Activated CD8-positive, alpha-beta memory T cell treated with anti-CD3 and anti-CD28 coated beads, Interleukin-2, amount 50 U/mL, for 48 hours (primary cell): Measurements from ENCODE around the gene PROSER3.
"Not testable (repeated sequence)": the region's sequence is repeated elsewhere in the genome, so short reads cannot be mapped to it uniquely, and the experiment has no call there.

Experiments
- DNase-seq: peaks from one replicate; pipeline ENCODE4 v3.0.0-alpha.2; 2020

Gene PROSER3

GRCh38 chr19:35722897-35723296 lies 35.1 kb upstream of the PROSER3 start:
- no peak for DNase-seq

- no peak for DNase-seq
Observed at GRCh38 chr19:35723671-35724070, 34.3 kb upstream of the PROSER3 start.

GRCh38 chr19:35724132-35724531 lies 33.8 kb upstream of the PROSER3 start:
- DNase-seq: not testable (repeated sequence)

- DNase-seq: no peak
Observed at GRCh38 chr19:35724560-35724959, 33.4 kb upstream of the PROSER3 start.

DNA sequence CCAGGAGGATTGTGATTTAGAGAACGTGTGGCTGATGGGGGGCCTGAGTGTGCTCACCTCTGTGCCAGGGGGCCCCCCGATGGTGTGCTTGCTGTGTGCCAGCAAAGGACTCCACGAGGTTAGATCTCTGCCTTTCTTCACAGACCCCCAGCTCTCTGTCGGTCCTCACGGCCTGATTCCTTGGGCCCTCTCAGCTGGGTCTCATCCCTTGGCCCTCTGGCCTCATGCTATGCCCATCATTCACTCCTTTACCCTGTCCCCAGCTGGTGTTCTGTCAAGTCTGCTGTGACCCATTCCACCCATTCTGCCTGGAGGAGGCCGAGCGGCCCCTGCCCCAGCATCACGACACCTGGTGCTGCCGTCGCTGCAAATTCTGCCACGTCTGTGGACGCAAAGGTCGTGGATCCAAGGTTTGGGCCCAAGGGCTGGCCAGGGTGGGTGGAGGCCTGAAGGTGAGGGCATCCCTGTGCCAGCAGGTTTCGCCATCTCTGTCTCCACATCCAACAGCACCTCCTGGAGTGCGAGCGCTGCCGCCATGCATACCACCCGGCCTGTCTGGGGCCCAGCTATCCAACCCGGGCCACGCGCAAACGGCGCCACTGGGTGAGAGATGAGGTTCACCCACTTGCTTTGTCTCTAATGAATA lies 32.6 kb upstream of the PROSER3 start:
- no peak for DNase-seq

GRCh38 chr19:35727053-35727955 lies 30.7 kb upstream of the PROSER3 start:
- no peak for DNase-seq

GRCh38 chr19:35727956-35728706 lies 29.8 kb upstream of the PROSER3 start:
- no peak for DNase-seq

DNA sequence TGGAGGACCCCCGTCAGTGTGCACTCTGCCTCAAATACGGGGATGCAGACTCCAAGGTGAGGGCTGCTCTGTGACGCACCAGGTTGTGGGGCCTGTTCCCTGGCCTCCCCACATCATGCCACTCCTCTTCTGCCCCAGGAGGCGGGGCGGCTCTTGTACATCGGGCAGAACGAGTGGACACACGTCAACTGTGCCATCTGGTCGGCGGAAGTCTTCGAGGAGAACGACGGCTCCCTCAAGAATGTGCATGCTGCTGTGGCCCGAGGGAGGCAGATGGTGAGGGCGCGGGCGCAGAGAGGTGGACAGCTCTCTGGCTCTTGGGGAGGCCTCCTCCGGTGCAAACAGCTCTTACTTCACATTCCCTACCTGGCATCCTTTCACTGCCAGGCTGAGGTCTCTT lies 29.0 kb upstream of the PROSER3 start:
- no peak for DNase-seq

DNA sequence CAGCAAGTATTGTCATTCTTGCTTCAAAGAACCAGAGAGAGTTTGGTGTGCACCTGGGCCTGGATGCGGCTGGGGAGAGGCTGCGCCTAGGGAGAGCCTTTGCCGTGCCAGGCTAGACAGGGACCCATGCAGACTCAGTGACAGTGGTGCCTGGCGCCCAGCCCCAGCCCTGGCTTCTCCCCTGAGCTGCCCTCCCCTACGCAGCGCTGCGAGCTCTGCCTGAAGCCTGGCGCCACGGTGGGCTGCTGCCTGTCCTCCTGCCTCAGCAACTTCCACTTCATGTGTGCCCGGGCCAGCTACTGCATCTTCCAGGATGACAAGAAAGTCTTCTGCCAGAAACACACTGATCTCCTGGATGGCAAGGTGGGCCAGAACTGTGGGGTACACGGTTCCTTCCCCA lies 28.2 kb upstream of the PROSER3 start:
- no peak for DNase-seq

DNA sequence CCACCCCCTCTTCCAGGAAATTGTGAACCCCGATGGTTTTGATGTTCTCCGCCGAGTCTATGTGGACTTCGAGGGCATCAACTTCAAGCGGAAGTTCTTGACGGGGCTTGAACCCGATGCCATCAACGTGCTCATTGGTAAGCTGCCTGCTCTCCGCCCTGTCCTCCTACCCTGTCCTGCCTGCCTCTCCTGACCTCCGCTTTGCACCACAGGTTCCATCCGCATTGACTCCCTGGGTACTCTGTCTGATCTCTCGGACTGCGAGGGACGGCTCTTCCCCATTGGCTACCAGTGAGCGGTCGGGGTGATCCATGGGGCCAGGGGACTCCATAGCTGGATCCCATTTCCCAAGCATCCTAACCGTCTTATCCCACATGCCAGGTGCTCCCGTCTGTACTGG lies 27.6 kb upstream of the PROSER3 start:
- DNase-seq: no peak

DNA sequence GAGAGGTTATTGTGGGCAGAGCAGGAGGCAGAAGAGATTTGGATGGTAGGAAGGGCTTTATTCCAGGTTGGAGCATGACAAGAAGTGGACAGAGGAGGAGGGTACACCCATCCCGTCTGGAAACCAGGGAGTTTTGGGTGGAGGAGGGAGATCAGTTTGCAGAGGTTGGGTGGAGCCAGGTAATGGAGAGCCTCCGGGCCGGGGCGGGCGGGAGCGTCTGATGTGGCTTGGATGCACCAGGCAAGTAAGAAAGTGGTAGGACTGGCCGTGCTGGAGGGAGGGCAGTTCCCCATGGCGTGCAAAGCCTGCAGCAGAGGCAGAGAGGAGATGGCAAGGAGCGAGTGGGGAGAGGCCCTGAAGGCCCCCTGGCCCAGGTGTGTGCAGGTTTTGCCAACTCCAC lies 26.6 kb upstream of the PROSER3 start:
- DNase-seq: no peak

DNA sequence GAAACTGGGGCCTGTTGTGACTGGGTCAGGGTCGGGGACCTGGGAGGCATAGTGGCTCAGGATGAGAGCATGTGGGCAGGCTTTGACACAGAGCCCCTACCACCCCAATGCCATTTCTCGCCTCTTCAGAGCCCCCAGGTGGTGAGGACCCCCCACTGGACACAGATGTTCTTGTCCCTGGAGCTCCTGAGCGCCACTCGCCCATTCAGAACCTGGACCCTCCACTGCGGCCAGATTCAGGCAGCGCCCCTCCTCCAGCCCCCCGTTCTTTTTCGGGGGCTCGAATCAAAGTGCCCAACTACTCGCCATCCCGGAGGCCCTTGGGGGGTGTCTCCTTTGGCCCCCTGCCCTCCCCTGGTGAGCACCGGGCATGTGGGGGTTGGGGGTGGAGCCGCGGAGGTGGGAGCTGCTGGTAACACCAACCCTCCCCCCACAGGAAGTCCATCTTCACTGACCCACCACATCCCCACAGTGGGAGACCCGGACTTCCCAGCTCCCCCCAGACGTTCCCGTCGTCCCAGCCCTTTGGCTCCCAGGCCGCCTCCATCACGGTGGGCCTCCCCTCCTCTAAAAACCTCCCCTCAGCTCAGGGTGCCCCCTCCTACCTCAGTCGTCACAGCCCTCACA lies 26.1 kb upstream of the PROSER3 start:
- DNase-seq: no peak

- DNase-seq: no peak
Observed at GRCh38 chr19:35732540-35733179, 25.3 kb upstream of the PROSER3 start.

DNA sequence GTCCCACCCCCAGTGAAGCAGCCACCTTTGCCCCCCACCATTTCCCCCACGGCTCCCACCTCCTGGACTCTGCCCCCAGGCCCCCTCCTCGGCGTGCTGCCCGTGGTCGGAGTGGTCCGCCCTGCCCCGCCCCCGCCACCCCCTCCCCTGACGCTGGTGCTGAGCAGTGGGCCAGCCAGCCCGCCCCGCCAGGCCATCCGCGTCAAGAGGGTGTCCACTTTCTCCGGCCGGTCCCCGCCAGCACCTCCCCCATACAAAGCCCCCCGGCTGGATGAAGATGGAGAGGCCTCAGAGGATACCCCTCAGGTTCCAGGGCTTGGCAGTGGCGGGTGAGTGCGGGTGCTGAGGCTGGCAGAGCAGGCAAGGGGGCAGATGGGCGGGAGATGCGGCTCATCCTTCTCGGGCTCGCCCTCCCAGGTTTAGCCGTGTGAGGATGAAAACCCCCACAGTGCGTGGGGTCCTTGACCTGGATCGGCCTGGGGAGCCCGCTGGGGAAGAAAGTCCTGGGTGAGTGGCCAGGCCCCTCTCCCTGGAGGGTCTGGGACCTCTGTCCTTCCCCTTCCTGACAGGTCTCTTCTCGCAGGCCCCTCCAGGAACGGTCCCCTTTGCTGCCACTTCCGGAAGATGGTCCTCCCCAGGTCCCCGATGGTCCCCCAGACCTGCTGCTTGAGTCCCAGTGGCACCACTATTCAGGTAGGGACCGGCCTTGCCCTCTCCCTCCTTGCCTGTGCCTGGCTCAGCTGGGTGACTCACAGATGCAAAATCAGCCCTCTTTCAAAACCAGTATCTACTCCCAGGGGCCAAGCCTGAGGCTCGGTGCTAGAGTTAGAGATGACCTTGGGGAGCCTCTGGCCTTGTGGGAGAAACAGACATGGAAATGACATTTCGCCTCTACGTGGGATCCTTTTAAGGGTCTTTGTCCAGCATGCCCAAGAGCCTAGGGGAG lies 24.5 kb upstream of the PROSER3 start:
- no peak for DNase-seq

DNA sequence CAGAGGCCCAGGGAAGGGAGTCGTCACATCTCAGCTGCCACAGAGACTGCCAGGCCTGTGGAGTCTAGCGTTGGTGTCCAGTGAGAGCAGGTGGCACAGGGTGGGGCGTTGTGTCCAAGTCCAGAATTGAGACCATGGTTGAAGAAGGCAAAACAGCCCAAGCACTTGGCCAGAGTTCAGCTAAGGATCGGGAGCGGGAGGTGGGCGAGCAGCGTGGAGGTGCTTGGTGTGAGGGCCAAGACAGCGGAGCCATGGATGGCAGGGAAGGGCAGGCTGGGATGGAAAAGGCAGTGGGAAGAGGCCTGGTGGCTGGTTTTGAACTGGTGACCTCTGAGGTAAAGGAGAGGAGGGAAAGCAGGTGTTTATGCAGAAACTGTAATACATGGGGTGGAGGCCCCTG lies 23.7 kb upstream of the PROSER3 start:
- no peak for DNase-seq

- DNase-seq: no peak
Observed at GRCh38 chr19:35734889-35735288, 23.1 kb upstream of the PROSER3 start.

DNA sequence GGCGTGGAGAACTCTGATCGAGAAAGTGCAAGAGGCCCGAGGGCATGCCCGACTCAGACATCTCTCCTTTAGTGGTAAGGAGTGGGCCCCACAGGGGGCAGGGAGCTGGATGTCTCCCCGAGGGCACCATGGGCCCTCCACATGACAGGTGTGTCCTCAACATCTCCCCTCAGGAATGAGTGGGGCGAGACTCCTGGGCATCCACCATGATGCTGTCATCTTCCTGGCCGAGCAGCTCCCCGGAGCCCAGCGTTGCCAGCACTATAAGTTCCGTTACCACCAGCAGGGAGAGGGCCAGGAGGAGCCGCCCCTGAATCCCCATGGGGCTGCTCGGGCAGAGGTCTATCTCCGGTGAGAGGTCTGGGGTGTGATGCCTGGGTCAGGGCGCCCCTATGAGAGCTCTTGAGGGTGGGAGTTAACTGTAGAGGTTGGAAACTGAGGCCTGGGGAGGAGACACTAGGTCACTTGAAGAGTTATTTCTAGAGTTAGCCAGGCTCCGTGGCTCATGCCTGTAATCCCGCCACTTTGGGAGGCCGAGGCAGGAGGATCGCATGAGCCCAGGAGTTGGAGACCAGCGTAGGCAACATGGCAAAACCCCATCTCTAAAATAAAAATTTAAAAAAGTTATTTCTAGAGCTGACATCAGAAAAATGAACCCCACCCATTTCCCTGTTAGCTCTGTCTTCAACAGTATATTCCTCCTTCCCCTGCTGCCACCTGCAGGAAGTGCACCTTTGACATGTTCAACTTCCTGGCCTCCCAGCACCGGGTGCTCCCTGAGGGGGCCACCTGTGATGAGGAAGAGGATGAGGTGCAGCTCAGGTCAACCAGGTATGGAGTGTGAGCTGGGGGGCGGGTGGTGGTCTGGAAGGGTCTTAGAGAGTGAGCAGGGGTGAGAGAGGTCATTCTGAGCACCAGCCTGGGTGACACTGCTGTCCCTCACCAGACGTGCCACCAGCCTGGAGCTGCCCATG lies 20.8 kb upstream of the PROSER3 start:
- DNase-seq: no peak

DNA sequence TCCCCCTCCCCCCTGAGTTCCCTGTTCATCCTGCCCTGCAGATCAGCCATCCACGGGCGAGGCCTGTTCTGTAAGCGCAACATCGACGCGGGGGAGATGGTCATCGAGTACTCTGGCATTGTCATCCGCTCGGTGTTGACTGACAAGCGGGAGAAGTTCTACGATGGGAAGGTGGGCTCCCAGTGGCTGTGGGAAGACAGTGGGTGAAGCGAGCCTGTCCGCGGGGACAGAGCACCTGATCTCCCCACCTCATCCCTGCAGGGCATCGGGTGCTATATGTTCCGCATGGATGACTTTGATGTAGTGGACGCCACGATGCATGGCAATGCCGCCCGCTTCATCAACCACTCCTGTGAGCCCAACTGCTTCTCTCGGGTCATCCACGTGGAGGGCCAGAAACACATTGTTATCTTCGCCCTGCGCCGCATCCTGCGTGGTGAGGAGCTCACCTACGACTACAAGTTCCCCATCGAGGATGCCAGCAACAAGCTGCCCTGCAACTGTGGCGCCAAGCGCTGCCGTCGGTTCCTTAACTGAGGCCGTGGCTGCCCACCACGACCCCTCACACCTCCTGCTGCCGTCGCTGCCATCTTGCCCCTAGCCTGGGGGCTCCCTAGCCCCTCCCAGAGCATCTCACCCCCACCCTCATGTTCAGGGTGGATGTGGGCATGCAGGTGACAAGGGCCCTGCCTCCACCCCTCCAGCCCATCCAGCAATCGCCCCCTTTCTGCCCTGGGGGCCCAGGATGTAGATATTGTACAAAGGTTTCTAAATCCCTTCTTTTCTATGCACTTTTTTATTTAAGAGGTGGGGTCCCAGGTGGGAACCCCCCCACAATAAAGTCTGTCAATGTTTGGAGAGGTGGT lies 19.7 kb upstream of the PROSER3 start:
- DNase-seq: no peak

GRCh38 chr19:35738887-35739229 lies 19.1 kb upstream of the PROSER3 start:
- DNase-seq: no peak
